ENCODE data around the gene INPP4B.

- TF ChIP-seq, protein P1, sequence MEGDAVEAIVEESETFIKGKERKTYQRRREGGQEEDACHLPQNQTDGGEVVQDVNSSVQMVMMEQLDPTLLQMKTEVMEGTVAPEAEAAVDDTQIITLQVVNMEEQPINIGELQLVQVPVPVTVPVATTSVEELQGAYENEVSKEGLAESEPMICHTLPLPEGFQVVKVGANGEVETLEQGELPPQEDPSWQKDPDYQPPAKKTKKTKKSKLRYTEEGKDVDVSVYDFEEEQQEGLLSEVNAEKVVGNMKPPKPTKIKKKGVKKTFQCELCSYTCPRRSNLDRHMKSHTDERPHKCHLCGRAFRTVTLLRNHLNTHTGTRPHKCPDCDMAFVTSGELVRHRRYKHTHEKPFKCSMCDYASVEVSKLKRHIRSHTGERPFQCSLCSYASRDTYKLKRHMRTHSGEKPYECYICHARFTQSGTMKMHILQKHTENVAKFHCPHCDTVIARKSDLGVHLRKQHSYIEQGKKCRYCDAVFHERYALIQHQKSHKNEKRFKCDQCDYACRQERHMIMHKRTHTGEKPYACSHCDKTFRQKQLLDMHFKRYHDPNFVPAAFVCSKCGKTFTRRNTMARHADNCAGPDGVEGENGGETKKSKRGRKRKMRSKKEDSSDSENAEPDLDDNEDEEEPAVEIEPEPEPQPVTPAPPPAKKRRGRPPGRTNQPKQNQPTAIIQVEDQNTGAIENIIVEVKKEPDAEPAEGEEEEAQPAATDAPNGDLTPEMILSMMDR (conservative IDR thresholded peaks at IDR 0.05; ENCODE audit: low read length) = no peak
- no peak for TF ChIP-seq EZH2phosphoT487 (IDR thresholded peaks at IDR 0.05; ENCODE audit: borderline replicate concordance, low read depth, low read length)
Measured at GRCh38 chr4:142406917-142407501, 439.1 kb downstream of the INPP4B start.
